ENCODE results near the gene CCDC146.

GRCh38 chr7:77320137-77320536 lies 197.7 kb downstream of the CCDC146 start:
- no peak for TF ChIP-seq CTCF (IDR thresholded peaks at IDR 0.05)
- no peak for TF ChIP-seq POLR2A (IDR thresholded peaks at IDR 0.05)
- no peak for TF ChIP-seq EP300 (IDR thresholded peaks at IDR 0.05)
